Activated T-cell treated with anti-CD3 and anti-CD28 coated beads for 48 hours (primary cell): Measurements from ENCODE around the gene RNF144A.

Experiments used
- DNase-seq: peaks from one replicate; pipeline ENCODE4 v3.0.0-alpha.2; 2020; ENCODE audit warnings: low read depth

Gene RNF144A

DNA sequence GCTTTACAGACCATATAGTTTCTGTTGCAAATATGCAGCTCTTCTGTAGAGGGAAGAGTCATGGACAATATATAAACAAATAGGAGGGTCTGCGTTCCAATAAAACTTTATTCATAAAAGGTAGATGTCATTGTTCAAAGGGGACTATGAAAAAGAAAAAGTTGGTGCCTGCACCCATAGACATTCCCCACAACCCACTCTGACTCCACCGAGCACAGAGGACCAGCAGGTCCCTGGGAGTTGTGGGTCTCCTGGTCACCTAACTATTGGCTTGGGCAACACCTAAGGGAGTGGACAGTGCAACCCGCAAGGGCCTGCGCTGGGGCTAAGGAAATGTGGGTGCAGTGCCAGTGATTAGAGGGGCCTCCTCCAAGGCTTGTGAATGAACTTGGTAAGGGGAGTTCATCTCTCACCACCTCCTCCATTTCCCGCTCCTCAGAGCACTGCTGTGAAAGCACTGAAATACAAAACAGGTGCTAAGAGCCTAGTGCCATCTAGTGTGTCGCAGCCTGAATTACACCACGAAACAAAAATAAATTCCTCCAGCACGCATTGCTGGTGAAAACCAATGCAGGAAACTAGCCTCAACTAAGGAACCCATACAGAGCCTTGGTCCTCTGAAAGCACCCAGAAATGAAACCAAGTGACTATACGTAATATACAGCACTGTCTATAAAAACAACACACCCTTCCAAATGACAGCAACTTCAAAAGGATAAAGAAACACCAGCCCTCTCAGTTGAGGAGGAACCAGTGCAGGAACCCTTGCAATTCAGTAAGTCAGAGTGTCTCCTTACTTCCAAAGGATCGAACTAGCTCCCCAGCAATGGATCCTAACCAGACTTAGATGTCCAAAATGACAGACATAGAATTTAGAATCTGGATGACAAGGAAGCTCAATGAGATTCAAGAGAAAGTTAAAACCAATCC lies 166.6 kb downstream of the RNF144A start:
- DNase-seq, result no peak

DNA sequence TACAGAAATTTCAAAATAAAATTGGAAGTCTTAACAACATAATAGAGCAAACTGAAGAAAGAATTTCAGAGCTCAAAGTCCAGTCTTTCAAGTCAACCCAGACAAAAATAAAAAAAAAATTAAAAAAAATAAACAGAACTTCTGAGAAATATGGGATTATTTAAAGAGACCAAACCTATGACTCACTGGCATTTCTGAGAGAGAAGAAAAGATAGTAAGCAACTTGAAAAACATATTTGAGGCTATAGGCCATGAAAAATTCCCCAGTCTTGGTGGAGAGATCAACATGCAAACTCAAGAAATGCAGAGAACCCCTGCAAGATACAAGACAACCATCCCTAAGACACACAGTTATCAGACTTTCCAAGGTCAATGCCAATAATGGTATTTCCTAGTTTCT lies 167.4 kb downstream of the RNF144A start:
- no peak for DNase-seq

DNA sequence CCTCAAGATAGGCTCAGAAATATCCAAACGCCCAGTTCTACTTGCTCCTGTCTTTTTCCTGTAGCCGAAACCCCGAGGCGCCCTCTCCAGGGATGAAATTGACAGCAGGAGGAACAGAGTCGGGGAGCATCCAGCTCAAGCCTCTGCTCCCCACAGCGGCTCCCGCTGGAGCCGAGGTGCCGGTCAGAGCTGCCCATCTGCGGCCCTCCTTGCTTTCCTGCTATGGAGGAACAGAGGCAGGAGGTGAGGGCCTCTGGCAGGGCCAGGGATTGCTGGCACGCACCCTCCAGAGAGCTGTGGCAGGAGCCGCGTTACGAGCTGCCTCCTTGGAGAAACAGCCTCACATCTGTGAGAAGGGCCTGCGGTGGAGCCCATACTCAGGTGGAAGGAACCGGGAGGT lies 172.1 kb downstream of the RNF144A start:
- no peak for DNase-seq

DNA sequence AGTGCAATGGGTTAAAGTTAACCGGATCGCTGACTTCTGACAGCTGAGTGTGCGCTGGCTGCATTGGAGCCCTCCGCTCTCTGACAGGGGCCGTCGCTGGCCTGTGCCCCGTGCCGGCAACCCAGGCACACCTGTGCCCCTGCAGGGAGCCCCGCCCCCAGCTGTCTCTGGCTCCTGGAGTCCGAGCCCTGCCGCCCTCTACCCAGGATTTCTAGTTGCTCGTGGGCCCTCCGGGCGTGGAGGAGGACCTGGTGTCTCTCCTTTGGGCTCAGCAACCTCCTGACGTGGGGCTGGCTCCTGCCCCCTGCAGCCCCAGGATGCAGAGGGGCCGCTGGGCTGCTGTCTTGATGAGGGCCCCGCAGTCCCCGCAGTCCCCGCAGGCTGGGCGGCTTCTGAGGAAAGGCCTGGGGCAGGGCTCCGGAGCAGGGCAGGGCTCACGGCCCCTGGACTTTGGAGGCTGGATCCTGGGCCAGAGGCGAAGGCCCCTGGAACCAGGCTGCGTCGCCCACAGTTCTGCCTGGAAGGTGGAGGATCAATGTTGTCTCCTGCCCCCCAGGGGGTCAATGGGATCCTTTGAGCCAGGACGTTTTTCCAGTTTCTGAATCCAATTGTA lies 172.8 kb downstream of the RNF144A start:
- no peak for DNase-seq

DNA sequence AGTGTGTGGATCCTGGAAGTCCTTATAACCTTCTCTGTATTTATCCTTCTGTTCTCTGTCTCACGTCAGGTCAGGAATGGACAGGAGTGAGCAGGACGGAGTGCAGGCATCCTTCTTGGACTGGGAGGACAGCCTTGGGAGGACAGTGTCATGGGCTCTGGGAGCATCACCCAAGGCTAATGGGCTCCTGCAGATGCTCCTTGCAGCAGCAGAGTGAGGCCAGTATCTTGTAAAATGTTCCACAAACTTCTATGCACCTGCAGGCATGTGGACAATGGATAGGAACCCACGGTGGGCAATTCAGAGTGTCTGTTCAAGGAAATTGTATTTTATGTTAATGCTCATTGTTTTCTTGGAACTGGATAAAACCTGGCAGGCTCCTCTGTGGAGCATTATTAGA lies 176.2 kb downstream of the RNF144A start:
- DNase-seq, result no peak
